GM12878 (cell line): ENCODE data around the gene APLN.

Experiments
- BACH1 ChIP-seq: fragments of 450-650 bp; IDR thresholded peaks from 2 replicates; pipeline ENCODE4 v1.6.1; 2017; ENCODE audit warnings: mild to moderate bottlenecking, borderline replicate concordance
- EZH2 ChIP-seq: IDR thresholded peaks from 2 replicates; pipeline ENCODE4 v1.6.1; 2012; ENCODE audit warnings: low read depth, mild to moderate bottlenecking, control low read depth, inconsistent platforms, low read length, borderline replicate concordance; ENCODE audit not compliant: control insufficient read depth
- GATAD2B ChIP-seq: fragments of 450-650 bp; conservative IDR thresholded peaks from 2 replicates; pipeline ENCODE4 v1.6.1; 2017; ENCODE audit warnings: low read depth, mild to moderate bottlenecking, moderate library complexity
- HDAC2 ChIP-seq: fragments of 200-600 bp; sonication (generic); IDR thresholded peaks from 2 replicates; pipeline ENCODE4 v1.6.1; 2017
- NFIC ChIP-seq: IDR thresholded peaks from 2 replicates; pipeline ENCODE4 v1.6.1; 2012; ENCODE audit warnings: low read depth, mild to moderate bottlenecking, inconsistent platforms, low read length, moderate library complexity
- POLR2A ChIP-seq: IDR thresholded peaks from 2 replicates; pipeline ENCODE4 v1.6.1; 2011; ENCODE audit warnings: low read depth, mild to moderate bottlenecking, low read length
- SMC3 ChIP-seq: IDR thresholded peaks from 2 replicates; pipeline ENCODE4 v1.6.1; 2011; ENCODE audit warnings: low read length, improper control_type of control experiment, borderline replicate concordance
- TF ChIP-seq, protein P1 (sequence below), 3 experiments: IDR thresholded peaks in 2 of 3; conservative IDR thresholded peaks in 1 of 3; 2 replicates each; pipeline ENCODE4 v1.5.1; 2011; ENCODE audit warnings: low read depth in 3 of 3, low read length in 3 of 3, mild to moderate bottlenecking in 3 of 3, control low read depth in 2 of 3, moderate library complexity in 2 of 3, inconsistent platforms in 1 of 3, mixed read lengths in 1 of 3; ENCODE audit not compliant: control insufficient read depth in 2 of 3, insufficient read depth in 1 of 3; ENCODE audit errors: extremely low read depth in 1 of 3
- TF ChIP-seq, protein P2 (sequence below): IDR thresholded peaks from 2 replicates; pipeline ENCODE4 v1.6.1; 2012; ENCODE audit warnings: mild to moderate bottlenecking, low read depth, low read length
- TF ChIP-seq, protein P3 (sequence below): fragments of 450-650 bp; IDR thresholded peaks from 2 replicates; pipeline ENCODE4 v1.6.1; 2014; ENCODE audit warnings: mild to moderate bottlenecking

DNA sequence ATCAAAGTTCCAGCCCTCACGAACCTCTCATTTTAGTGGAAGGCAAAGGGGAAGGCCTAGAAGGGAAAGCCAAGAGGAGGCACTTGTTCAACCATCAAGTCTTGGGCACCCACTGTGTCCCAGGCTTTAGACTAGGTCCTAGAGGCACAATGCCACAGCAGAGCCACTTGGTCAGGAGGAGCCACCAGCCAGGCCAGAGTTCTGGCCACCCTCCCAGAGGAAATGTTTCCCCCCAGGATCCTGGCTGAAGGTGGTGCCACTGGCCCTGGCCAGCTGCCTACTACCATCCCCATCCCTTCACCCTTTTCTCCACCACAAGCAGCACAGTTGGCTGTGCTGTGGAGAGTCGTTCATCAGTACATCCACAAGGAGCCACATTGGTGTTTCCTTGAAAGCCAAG lies 49.7 kb upstream of the APLN start:
- TF ChIP-seq NFIC (no peak), SMC3 (no peak), BACH1 (no peak), EZH2 (no peak), POLR2A (no peak), GATAD2B (no peak), HDAC2 (no peak)
- TF ChIP-seq, protein P1, sequence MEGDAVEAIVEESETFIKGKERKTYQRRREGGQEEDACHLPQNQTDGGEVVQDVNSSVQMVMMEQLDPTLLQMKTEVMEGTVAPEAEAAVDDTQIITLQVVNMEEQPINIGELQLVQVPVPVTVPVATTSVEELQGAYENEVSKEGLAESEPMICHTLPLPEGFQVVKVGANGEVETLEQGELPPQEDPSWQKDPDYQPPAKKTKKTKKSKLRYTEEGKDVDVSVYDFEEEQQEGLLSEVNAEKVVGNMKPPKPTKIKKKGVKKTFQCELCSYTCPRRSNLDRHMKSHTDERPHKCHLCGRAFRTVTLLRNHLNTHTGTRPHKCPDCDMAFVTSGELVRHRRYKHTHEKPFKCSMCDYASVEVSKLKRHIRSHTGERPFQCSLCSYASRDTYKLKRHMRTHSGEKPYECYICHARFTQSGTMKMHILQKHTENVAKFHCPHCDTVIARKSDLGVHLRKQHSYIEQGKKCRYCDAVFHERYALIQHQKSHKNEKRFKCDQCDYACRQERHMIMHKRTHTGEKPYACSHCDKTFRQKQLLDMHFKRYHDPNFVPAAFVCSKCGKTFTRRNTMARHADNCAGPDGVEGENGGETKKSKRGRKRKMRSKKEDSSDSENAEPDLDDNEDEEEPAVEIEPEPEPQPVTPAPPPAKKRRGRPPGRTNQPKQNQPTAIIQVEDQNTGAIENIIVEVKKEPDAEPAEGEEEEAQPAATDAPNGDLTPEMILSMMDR (IDR thresholded peaks at IDR 0.05 in 2 of 3, conservative IDR thresholded peaks at IDR 0.05 in 1 of 3; ENCODE audit: control insufficient read depth in 2 of 3, extremely low read depth in 1 of 3, insufficient read depth in 1 of 3, low read depth in 3 of 3, low read length in 3 of 3) = no peak
- TF ChIP-seq, protein P2, sequence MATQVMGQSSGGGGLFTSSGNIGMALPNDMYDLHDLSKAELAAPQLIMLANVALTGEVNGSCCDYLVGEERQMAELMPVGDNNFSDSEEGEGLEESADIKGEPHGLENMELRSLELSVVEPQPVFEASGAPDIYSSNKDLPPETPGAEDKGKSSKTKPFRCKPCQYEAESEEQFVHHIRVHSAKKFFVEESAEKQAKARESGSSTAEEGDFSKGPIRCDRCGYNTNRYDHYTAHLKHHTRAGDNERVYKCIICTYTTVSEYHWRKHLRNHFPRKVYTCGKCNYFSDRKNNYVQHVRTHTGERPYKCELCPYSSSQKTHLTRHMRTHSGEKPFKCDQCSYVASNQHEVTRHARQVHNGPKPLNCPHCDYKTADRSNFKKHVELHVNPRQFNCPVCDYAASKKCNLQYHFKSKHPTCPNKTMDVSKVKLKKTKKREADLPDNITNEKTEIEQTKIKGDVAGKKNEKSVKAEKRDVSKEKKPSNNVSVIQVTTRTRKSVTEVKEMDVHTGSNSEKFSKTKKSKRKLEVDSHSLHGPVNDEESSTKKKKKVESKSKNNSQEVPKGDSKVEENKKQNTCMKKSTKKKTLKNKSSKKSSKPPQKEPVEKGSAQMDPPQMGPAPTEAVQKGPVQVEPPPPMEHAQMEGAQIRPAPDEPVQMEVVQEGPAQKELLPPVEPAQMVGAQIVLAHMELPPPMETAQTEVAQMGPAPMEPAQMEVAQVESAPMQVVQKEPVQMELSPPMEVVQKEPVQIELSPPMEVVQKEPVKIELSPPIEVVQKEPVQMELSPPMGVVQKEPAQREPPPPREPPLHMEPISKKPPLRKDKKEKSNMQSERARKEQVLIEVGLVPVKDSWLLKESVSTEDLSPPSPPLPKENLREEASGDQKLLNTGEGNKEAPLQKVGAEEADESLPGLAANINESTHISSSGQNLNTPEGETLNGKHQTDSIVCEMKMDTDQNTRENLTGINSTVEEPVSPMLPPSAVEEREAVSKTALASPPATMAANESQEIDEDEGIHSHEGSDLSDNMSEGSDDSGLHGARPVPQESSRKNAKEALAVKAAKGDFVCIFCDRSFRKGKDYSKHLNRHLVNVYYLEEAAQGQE = no peak
- TF ChIP-seq, protein P3, sequence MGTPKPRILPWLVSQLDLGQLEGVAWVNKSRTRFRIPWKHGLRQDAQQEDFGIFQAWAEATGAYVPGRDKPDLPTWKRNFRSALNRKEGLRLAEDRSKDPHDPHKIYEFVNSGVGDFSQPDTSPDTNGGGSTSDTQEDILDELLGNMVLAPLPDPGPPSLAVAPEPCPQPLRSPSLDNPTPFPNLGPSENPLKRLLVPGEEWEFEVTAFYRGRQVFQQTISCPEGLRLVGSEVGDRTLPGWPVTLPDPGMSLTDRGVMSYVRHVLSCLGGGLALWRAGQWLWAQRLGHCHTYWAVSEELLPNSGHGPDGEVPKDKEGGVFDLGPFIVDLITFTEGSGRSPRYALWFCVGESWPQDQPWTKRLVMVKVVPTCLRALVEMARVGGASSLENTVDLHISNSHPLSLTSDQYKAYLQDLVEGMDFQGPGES = no peak
